ENCODE measurements around the gene JAML. TPM values are rescaled to one million over a fixed set of nuclear protein-coding genes. Genes with fewer than 3 reads are reported as not detected.

Gene JAML
- total RNA-seq, 3 donors from 2014 or later = 7.5 to 15.0 (median 7.7) TPM

- Histone ChIP-seq H3K9me3 (no peaks in the 10 kb centered on the region), H3K4me3 (no peak overlapping the region), H3K36me3 (ENCODE audit: low read depth) (no peaks in the 10 kb centered on the region), H3K4me1 (ENCODE audit: low read depth) (peaks cover 27% of the 10 kb centered on the region)
- ATAC-seq = peak; percentile 15
- intact Hi-C loops (cut with DNase I, micrococcal nuclease) = loop anchor here in 1 of 2 donors (10.0 kb wide), 1 partner anchor 78 kb away; no protein-coding TSS in a partner anchor
- TF ChIP-seq CTCF (IDR thresholded peaks at IDR 0.05) = no peak
- DNase-seq = no peak
These were observed 18.3 kb downstream of the JAML start for GRCh38 chr11:118206391-118207031.

- Histone ChIP-seq H3K36me3 (ENCODE audit: low read depth) (no peaks in the 10 kb centered on the region), H3K4me3 (no peak overlapping the region), H3K9me3 (no peaks in the 10 kb centered on the region), H3K4me1 (ENCODE audit: low read depth) (peaks cover 22% of the 10 kb centered on the region)
- DNase-seq = no peak
- TF ChIP-seq CTCF (IDR thresholded peaks at IDR 0.05) = no peak
- ATAC-seq = no peak
- intact Hi-C loops (cut with DNase I, micrococcal nuclease) = loop anchor here in 1 of 2 donors (10.0 kb wide), 1 partner anchor 79 kb away; no protein-coding TSS in a partner anchor
These were observed 19.0 kb downstream of the JAML start for GRCh38 chr11:118205606-118206378.

GRCh38 chr11:118202599-118203422, 22.0 kb downstream of the JAML start:
- TF ChIP-seq CTCF (IDR thresholded peaks at IDR 0.05) = no peak
- intact Hi-C loops (cut with DNase I, micrococcal nuclease) = loop anchor here (5.0 to 10.0 kb wide), 2 partner anchors 59 to 82 kb away; partner anchors contain the start of gene MPZL2 (in 1 of the 2)
- ATAC-seq (peak; percentile 97), DNase-seq (peak; percentile 86 to 88 (median 87))
- Histone ChIP-seq H3K9me3 (no peaks in the 10 kb centered on the region), H3K4me3 (no peak overlapping the region), H3K4me1 (ENCODE audit: low read depth) (peaks cover 31% of the 10 kb centered on the region), H3K36me3 (ENCODE audit: low read depth) (no peaks in the 10 kb centered on the region)

- H3K36me3 ChIP-seq (ENCODE audit: low read depth) = no peaks in the 10 kb centered on the region
- peaks cover 31% of the 10 kb centered on the region for H3K4me1 ChIP-seq (ENCODE audit: low read depth)
- TF ChIP-seq CTCF (IDR thresholded peaks at IDR 0.05) = no peak
- H3K9me3 ChIP-seq = no peaks in the 10 kb centered on the region
- no peak for DNase-seq
- intact Hi-C loops (cut with DNase I, micrococcal nuclease) = loop anchor here (5.0 to 10.0 kb wide), 2 partner anchors 60 to 83 kb away; partner anchors contain the start of gene MPZL2 (in 1 of the 2)
- H3K4me3 ChIP-seq = no peak overlapping the region
- no peak for ATAC-seq
These were observed 22.8 kb downstream of the JAML start for GRCh38 chr11:118201966-118202365.
